GM23248 (cell line): ENCODE measurements around the gene KIF3B.

ENCODE experiments used
- EZH2 ChIP-seq: fragments of 200-600 bp; sonication (generic); IDR thresholded peaks from 2 replicates; pipeline ENCODE4 v1.6.1; 2018; ENCODE audit warnings: antibody characterized with exemption, mild to moderate bottlenecking; ENCODE audit not compliant: insufficient read depth, poor library complexity, severe bottlenecking
- EZH2phosphoT487 ChIP-seq: fragments of 200-600 bp; sonication (generic); IDR thresholded peaks from 2 replicates; pipeline ENCODE4 v1.6.1; 2018; ENCODE audit warnings: antibody characterized with exemption, moderate library complexity, mild to moderate bottlenecking, low read depth; ENCODE audit not compliant: insufficient read depth

DNA sequence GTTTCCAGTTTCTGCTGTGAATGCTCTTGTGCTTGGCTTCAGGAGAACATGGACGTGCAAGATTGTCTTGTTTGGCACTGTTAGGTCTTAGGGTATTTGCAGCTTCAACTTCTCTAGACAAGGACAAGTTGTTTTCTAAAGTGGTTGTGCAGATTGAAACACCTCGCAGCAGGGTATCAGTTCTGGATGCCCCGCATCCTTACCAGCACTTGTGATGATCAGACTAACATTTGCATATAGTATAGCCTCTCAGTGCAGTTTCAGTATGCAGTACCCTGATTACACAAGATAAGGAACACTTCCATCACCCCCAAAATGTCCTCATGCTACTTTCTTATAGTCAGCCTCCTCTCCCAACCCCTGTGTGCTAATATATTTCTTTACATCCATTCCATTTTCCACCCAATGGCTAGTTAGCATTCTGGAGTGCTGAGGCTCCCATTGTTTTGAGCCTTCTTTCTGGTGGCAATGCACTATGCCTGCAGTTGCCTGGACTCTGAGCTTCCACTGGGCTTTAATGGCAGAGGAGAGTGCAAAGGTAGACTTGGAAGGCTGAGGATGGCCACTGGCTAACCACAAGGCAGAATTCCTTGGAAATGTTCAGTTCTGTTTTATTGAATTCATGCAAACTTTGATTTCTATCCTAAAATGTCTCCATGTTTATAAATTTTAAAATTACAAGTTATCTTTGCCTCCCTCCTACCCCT lies 35.4 kb downstream of the KIF3B start:
- TF ChIP-seq EZH2phosphoT487, result no peak
- no peak for TF ChIP-seq EZH2
